HEK293T (cell line): Measurements from ENCODE around the gene CAVIN1.
"Not testable (repeated sequence)": the region's sequence is repeated elsewhere in the genome, so short reads cannot be mapped to it uniquely, and the experiment has no call there.

Experiments
- BHLHE40 ChIP-seq: fragments of 450-650 bp; IDR thresholded peaks from 2 replicates; pipeline ENCODE4 v1.6.1; 2016; ENCODE audit warnings: mild to moderate bottlenecking, moderate library complexity, borderline replicate concordance
- ELF4 ChIP-seq: fragments of 450-650 bp; IDR thresholded peaks from 2 replicates; pipeline ENCODE4 v1.6.1; 2017; ENCODE audit warnings: antibody characterized with exemption
- FOXA1 ChIP-seq: fragments of 450-650 bp; IDR thresholded peaks from 2 replicates; pipeline ENCODE4 v1.6.1; 2016; ENCODE audit warnings: mild to moderate bottlenecking
- FOXM1 ChIP-seq: fragments of 450-650 bp; IDR thresholded peaks from 2 replicates; pipeline ENCODE4 v1.6.1; 2017; ENCODE audit warnings: mild to moderate bottlenecking, borderline replicate concordance
- HDGF ChIP-seq: fragments of 450-650 bp; IDR thresholded peaks from 2 replicates; pipeline ENCODE4 v1.6.1; 2017; ENCODE audit warnings: antibody characterized with exemption, borderline replicate concordance
- L3MBTL2 ChIP-seq: fragments of 450-650 bp; conservative IDR thresholded peaks from 2 replicates; pipeline ENCODE4 v1.6.1; 2016; ENCODE audit warnings: mild to moderate bottlenecking
- LEF1 ChIP-seq: fragments of 450-650 bp; IDR thresholded peaks from 2 replicates; pipeline ENCODE4 v1.6.1; 2017; ENCODE audit warnings: mild to moderate bottlenecking, borderline replicate concordance
- NFRKB ChIP-seq: fragments of 450-650 bp; IDR thresholded peaks from 2 replicates; pipeline ENCODE4 v1.6.1; 2016; ENCODE audit warnings: mild to moderate bottlenecking, moderate library complexity
- PKNOX1 ChIP-seq: fragments of 450-650 bp; IDR thresholded peaks from 2 replicates; pipeline ENCODE4 v1.6.1; 2016
- SP1 ChIP-seq: fragments of 450-650 bp; IDR thresholded peaks from 2 replicates; pipeline ENCODE4 v1.6.1; 2017
- SUZ12 ChIP-seq: fragments of 450-650 bp; IDR thresholded peaks from 2 replicates; pipeline ENCODE4 v1.6.1; 2016; ENCODE audit warnings: mild to moderate bottlenecking
- TARDBP ChIP-seq: fragments of 450-650 bp; IDR thresholded peaks from 2 replicates; pipeline ENCODE4 v1.6.1; 2016
- ZNF384 ChIP-seq: fragments of 450-650 bp; IDR thresholded peaks from 2 replicates; pipeline ENCODE4 v1.6.1; 2016

DNA sequence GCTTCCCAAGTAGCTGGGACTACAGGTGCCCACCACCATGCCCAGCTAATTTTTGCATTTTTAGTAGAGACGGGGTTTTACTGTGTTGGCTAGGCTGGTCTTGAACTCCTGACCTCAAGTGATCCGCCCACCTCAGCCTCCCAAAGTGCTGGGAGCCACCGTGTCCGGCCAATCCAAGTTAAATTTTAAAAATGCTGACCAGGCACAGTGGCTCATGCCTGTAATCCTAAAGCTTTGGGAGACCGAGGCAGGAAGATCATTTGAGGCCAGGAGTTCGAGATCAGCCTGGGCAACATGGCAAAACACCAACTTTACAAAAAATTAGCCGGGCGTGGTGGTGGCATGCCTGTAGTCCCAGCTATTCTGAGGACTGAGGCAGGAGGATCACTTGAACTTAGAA is 31.6 kb downstream of the CAVIN1 start:
- TF ChIP-seq ZNF384, SUZ12, PKNOX1, LEF1, HDGF, SP1, FOXA1, FOXM1, L3MBTL2, TARDBP, ELF4, NFRKB, BHLHE40: not testable (repeated sequence)
